Sigmoid colon (tissue), 4 donors: ENCODE measurements around the gene FGD1.

Experiments
- EP300 ChIP-seq, 4 donors: sonication (generic); formaldehyde crosslinking; IDR thresholded peaks; one replicate each; pipeline ENCODE4 v1.6.1; 2017; ENCODE audit warnings: antibody characterized with exemption in 4 of 4
- POLR2A ChIP-seq, 2 donors: fragments of 450-650 bp; IDR thresholded peaks; one replicate each; pipeline ENCODE4 v1.6.1; 2016; ENCODE audit warnings: antibody characterized with exemption in 2 of 2, mild to moderate bottlenecking in 2 of 2, moderate library complexity in 2 of 2
- POLR2AphosphoS5 ChIP-seq, 4 donors: sonication (generic); formaldehyde crosslinking; IDR thresholded peaks; one replicate each; pipeline ENCODE4 v1.6.1; 2017; ENCODE audit warnings: antibody characterized with exemption in 4 of 4
- TF ChIP-seq, protein P1 (sequence below), 4 experiments: fragments of 450-650 bp in 3 of 4; fragments of 200-600 bp in 1 of 4; IDR thresholded peaks; one replicate each; pipeline ENCODE4 v1.5.1; 2016 to 2019; ENCODE audit warnings: antibody characterized with exemption in 4 of 4, mild to moderate bottlenecking in 3 of 4, moderate library complexity in 2 of 4

DNA sequence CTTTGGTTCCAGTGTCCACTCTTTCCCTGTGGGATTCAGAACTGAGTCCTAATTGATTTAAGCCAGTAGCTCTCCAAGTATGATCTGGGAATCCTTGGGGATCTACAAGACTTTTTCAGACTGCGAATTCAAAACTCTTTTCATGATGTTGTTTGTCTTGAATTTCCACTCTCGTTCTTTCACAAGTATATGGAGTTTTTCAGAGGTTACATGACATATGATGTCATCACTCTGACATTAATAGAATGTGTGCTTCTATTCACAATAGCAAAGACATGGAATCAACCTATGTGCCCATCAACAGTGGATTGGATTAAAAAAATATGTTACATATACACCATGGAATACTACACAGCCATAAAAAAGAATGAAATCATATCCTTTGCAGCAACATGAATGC, 79.1 kb downstream of the FGD1 start:
- TF ChIP-seq, protein P1, sequence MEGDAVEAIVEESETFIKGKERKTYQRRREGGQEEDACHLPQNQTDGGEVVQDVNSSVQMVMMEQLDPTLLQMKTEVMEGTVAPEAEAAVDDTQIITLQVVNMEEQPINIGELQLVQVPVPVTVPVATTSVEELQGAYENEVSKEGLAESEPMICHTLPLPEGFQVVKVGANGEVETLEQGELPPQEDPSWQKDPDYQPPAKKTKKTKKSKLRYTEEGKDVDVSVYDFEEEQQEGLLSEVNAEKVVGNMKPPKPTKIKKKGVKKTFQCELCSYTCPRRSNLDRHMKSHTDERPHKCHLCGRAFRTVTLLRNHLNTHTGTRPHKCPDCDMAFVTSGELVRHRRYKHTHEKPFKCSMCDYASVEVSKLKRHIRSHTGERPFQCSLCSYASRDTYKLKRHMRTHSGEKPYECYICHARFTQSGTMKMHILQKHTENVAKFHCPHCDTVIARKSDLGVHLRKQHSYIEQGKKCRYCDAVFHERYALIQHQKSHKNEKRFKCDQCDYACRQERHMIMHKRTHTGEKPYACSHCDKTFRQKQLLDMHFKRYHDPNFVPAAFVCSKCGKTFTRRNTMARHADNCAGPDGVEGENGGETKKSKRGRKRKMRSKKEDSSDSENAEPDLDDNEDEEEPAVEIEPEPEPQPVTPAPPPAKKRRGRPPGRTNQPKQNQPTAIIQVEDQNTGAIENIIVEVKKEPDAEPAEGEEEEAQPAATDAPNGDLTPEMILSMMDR (IDR thresholded peaks at IDR 0.05) = no peak
- TF ChIP-seq POLR2A (IDR thresholded peaks at IDR 0.05) (no peak), EP300 (IDR thresholded peaks at IDR 0.05) (no peak), POLR2AphosphoS5 (IDR thresholded peaks at IDR 0.05) (no peak)
